Ascending aorta (tissue), 2 donors: ENCODE results near the gene CD3E. TPM values are rescaled to one million over a fixed set of nuclear protein-coding genes. Genes with fewer than 3 reads are reported as not detected.

ENCODE experiments used
- DNase-seq, 2 donors: peaks; one replicate each; pipeline ENCODE4 v3.0.0-alpha.2; 2019; ENCODE audit warnings: low spot score in 2 of 2
- H3K27ac ChIP-seq, 2 donors: fragments of 200-600 bp; sonication (generic); one replicate each; pipeline ENCODE4 v1.5.1; 2016 to 2017; ENCODE audit warnings: mild to moderate bottlenecking in 1 of 2
- H3K27me3 ChIP-seq: fragments of 200-600 bp; sonication (generic); one replicate; pipeline ENCODE4 v1.5.1; 2017
- H3K36me3 ChIP-seq, 2 donors: fragments of 200-600 bp; sonication (generic); one replicate each; pipeline ENCODE4 v1.5.1; 2016
- H3K4me1 ChIP-seq, 2 donors: fragments of 200-600 bp; sonication (generic); one replicate each; pipeline ENCODE4 v1.5.1; 2016 to 2017; ENCODE audit warnings: mild to moderate bottlenecking in 1 of 2
- H3K4me3 ChIP-seq, 2 donors: fragments of 200-600 bp; sonication (generic); one replicate each; pipeline ENCODE4 v1.5.1; 2016 to 2017; ENCODE audit warnings: mild to moderate bottlenecking in 1 of 2
- H3K9me3 ChIP-seq, 2 donors: fragments of 200-600 bp; sonication (generic); one replicate each; pipeline ENCODE4 v1.5.1; 2016
- CTCF ChIP-seq, 3 experiments: fragments of 200-600 bp in 2 of 3; fragments of 450-650 bp in 1 of 3; sonication (generic) in 2 of 3; IDR thresholded peaks; one replicate each; pipeline ENCODE4 v1.5.1; 2016 to 2019; ENCODE audit warnings: antibody characterized with exemption in 3 of 3, mild to moderate bottlenecking in 1 of 3, moderate library complexity in 1 of 3
- intact Hi-C: fragments of 100-400 bp; cut with DNase I; formaldehyde crosslinking; loops from one replicate; pipeline ENCODE4 v1.15.1; 2023
- total RNA-seq: library from RNA; depleted of rRNA; stranded (reverse); fragments of >200 nt; gene quantifications from one replicate; pipeline ENCODE4 v1.1.0, GENCODE V29; 2016

Gene CD3E
- total RNA-seq, 1 donor from 2014 or later, result not detected

GRCh38 chr11:118318581-118319336, 14.2 kb downstream of the CD3E start:
- DNase-seq, result no peak
- Histone ChIP-seq H3K27ac (no peak overlapping the region), H3K4me1 (no peaks in the 10 kb centered on the region), H3K9me3 (no peaks in the 10 kb centered on the region), H3K27me3 (no peaks in the 10 kb centered on the region), H3K36me3 (no peaks in the 10 kb centered on the region), H3K4me3 (no peak overlapping the region)
- intact Hi-C loops, result no loop called here
- TF ChIP-seq CTCF (IDR thresholded peaks at IDR 0.05), result no peak

GRCh38 chr11:118319337-118319707, 14.8 kb downstream of the CD3E start:
- Histone ChIP-seq H3K4me3 (no peak overlapping the region), H3K36me3 (no peaks in the 10 kb centered on the region), H3K27ac (no peak overlapping the region), H3K4me1 (no peaks in the 10 kb centered on the region), H3K9me3 (no peaks in the 10 kb centered on the region), H3K27me3 (no peaks in the 10 kb centered on the region)
- DNase-seq, result no peak
- intact Hi-C loops, result no loop called here
- TF ChIP-seq CTCF (IDR thresholded peaks at IDR 0.05), result no peak

- intact Hi-C loops, result no loop called here
- no peak for TF ChIP-seq CTCF (IDR thresholded peaks at IDR 0.05)
- H3K4me3 ChIP-seq, result no peak overlapping the region
- no peak for DNase-seq
- no peaks in the 10 kb centered on the region for H3K4me1 ChIP-seq
- no peaks in the 10 kb centered on the region for H3K27me3 ChIP-seq
- no peak overlapping the region for H3K27ac ChIP-seq
- H3K9me3 ChIP-seq, result no peaks in the 10 kb centered on the region
- H3K36me3 ChIP-seq, result no peaks in the 10 kb centered on the region
These were observed 16.0 kb downstream of the CD3E start for GRCh38 chr11:118320515-118320914.

GRCh38 chr11:118321386-118322082, 17.0 kb downstream of the CD3E start:
- TF ChIP-seq CTCF (IDR thresholded peaks at IDR 0.05), result no peak
- H3K27ac ChIP-seq, result no peak overlapping the region
- H3K4me3 ChIP-seq, result no peak overlapping the region
- no peaks in the 10 kb centered on the region for H3K9me3 ChIP-seq
- intact Hi-C loops, result no loop called here
- no peak for DNase-seq
- H3K36me3 ChIP-seq, result no peaks in the 10 kb centered on the region
- H3K4me1 ChIP-seq, result no peaks in the 10 kb centered on the region
- H3K27me3 ChIP-seq, result no peaks in the 10 kb centered on the region

- TF ChIP-seq CTCF (IDR thresholded peaks at IDR 0.05), result no peak
- Histone ChIP-seq H3K27me3 (no peaks in the 10 kb centered on the region), H3K4me1 (no peaks in the 10 kb centered on the region), H3K27ac (no peak overlapping the region), H3K9me3 (no peaks in the 10 kb centered on the region), H3K4me3 (no peak overlapping the region), H3K36me3 (no peaks in the 10 kb centered on the region)
- intact Hi-C loops, result no loop called here
- no peak for DNase-seq
These were observed 18.2 kb downstream of the CD3E start for GRCh38 chr11:118322721-118323120.
